ENCODE measurements around the gene IRF3.
A peak's percentile ranks its signal among the peaks of the same experiment; 100 is the strongest.

Gene IRF3

DNA sequence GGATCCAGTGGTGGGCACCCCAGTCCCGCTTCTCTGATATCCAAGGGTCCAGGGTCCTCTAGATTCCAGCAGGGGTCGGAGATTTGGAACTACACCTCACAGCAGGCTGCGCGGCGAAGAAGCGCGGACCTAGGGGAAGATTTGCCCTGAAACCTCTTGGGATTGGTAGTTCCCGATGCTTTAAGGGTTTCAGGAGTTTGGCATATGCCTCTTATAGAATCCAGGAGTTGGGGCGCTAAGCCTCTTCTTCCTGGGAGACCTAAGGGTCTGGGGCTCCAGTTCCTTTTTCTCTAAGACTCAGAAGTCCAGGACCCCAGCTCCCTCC, 425 bp upstream of the IRF3 start:
- no peak for DNase-seq (ENCODE audit: low read depth)

GRCh38 chr19:49665036-49665350, 664 bp downstream of the IRF3 start:
- no peak for DNase-seq (ENCODE audit: low read depth)

DNA sequence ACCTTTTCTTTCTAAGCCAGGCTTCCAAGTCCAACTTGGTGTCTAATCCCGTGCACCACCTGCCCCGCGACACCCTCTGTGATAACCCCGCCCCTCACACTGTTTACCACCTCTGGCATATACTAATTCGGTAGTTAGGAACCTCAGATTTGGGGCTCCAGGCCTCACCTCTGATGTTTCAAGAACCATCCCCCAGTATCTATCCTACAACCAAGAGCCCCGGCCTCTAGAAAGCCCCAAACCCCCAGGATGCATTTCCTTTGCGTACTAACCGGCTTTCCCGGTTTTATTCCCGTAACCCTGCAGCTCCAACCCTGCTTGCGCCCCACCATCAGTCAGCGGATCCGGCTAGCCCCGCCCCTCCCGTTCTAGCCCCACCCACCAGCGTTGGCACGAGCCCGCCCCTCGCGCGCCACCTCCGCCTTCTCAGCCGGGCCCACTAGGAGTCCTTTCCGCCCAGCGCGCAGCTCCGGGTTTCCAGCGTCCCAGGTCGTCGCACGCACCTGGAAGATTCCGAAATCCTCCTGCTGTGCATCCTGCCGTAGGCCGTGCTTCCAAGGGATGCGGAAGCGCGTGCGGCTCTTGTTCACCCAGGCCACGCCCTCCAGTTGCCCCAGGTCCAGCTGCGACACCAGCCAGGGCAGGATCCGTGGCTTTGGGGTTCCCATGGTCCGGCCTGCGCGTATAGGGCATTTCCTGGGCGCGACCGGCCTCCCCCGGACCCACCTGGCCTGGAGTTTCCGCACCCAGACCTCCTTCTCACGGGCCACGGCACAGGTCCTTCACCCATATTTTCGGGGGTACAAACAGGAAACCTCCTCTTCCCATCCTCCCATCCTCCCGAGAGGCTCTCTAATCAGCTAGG, 1.3 kb downstream of the IRF3 start:
- peak; percentile 89 for DNase-seq (ENCODE audit: low read depth)

- no peak for DNase-seq (ENCODE audit: low read depth)
Measured at GRCh38 chr19:49663224-49663623, 2.4 kb downstream of the IRF3 start.

DNA sequence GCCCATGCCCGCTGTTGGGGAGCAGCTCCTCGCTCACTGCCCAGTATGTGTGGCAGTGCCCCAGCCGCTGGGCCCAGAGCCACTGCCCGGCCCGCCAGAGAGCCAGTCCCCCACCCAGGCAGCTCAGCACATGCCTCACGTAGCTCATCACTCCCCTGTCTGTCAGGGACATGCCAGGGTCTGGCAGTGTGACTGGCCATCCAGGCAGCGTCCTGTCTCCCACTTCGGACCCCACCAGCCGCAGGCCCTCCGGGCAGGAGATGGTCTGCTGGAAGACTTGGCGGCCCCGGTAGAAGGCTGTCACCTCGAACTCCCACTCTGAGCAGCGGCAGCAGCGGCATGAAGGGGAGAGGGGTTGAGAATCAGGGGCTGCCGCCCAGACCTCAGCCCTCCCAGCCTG, 3.6 kb downstream of the IRF3 start:
- DNase-seq (ENCODE audit: low read depth) = no peak

- no peak for DNase-seq (ENCODE audit: low read depth)
Measured at GRCh38 chr19:49660338-49660961, 5.2 kb downstream of the IRF3 start.

DNA sequence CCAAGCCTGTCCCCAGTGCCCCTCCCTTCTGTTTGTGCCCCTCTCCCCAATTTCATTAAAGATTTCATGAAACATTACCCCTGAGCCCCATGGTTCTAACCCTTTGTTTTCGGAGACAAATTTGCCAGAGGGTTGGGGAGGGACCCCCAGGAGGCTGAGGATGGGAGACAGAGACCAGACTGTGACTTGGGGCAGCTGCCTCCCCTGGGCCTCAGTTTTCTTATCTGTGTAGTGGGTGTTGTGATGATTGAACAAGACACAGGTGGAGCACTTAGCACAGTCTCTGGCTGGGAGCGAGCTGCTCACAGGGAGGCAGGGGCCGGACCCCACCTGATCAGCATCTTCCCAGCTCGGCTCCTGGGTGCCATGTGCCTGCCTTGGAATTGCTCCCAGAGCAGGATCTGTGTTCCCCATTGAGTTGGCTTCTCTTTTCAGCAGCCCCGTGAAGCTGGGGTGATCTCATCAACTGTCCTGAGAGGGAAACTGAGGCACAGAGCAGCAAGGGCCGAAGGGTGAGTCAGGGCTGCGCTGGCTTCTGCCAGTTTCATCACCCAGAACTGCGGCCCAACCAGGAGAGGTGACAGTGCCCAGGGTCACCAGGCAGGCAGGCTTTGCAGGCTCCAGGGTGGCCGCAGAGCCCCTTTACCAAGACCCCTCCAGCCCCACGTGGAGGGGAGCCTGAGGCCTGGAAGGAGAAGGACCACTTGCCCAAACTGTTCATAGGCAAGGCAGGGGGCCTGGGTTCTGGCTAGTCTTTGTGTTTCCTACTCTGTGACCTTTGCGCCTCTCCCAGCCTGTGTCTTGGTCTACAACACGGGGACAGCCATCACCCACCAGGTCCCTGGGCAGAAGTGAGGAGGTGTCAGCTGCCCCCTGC, 6.9 kb downstream of the IRF3 start:
- DNase-seq (ENCODE audit: low read depth) = no peak

DNA sequence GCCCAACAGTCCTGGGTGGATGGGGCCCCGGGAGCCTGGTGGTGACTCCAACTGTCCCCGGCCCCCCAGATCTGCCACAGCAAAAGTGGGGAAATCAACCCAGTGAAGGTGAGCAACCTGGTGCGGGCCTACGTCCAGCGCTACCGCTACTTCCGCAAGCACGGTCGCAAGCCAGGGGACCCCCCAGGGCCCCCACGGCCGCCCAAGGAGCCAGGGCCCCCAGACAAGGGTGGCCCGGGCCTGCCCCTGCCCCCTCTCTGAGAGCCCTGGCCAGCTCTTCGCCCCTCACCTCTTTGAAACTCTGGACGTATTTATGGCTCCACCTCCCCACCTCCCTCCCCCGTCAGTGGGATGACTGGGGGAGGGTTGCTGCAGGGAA, 7.5 kb downstream of the IRF3 start:
- no peak for DNase-seq (ENCODE audit: low read depth)

DNA sequence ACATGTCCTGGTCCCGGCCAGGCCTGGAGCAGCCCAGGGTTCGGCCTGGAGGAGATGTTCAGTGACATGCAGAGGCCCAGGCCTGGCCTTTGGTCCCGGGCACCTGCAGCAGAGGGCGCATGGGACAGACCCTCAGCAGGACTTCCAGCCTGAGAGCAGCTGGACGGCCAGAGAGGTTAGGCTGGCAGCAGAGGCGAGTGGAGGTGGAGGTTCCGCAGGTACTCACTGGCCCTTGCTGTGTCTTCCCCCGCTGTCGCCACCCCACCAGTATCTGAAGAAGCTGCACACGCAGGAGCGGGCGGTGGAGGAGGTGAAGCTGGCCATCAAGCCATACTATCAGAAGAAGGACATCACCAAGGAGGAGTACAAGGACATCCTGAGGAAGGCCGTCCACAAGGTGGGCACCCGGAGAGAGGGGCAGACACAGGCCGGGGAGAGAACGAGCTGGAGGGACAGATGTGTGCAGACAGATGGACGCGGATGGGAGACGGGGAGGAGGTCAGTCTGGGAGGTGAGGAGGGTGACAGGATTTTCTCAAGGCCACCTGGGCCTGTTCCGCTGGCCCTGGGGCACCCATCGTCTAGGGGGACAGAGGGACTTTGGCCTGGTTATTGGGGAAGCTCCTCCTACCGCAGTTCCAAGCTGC, 8.0 kb downstream of the IRF3 start:
- DNase-seq (ENCODE audit: low read depth) = no peak

DNA sequence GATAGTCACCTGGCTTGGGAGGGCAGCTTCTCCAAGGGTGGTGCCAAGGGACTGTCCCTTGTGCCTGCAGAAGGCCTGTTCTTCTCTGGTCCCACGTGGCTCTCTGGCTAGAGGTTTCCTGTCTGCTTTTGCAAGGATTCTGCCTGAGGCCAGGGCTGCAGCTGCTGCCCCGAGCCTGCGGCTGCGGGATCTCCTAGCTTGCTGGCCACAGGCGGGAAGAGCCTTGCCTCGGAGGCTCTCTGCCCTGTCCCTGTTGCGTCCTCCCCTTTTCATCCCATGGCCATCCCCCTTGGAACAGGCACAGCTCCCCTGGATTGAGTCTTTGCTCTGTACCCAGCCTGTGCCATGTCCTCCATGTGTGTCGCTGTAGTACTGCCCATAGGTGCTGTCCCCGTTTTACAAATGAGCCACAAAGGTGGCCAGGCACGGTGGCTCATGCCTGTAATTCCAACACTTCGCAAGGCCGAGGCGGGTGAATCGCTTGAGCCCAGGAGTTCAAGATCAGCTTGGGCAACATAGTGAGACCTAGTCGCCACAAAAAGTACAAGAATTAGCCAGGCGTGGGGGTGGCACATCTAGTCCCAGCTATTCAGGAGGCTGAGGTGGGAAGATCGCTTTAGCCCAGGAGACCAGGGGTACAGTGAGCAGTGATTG, 9.1 kb downstream of the IRF3 start:
- no peak for DNase-seq (ENCODE audit: low read depth)

DNA sequence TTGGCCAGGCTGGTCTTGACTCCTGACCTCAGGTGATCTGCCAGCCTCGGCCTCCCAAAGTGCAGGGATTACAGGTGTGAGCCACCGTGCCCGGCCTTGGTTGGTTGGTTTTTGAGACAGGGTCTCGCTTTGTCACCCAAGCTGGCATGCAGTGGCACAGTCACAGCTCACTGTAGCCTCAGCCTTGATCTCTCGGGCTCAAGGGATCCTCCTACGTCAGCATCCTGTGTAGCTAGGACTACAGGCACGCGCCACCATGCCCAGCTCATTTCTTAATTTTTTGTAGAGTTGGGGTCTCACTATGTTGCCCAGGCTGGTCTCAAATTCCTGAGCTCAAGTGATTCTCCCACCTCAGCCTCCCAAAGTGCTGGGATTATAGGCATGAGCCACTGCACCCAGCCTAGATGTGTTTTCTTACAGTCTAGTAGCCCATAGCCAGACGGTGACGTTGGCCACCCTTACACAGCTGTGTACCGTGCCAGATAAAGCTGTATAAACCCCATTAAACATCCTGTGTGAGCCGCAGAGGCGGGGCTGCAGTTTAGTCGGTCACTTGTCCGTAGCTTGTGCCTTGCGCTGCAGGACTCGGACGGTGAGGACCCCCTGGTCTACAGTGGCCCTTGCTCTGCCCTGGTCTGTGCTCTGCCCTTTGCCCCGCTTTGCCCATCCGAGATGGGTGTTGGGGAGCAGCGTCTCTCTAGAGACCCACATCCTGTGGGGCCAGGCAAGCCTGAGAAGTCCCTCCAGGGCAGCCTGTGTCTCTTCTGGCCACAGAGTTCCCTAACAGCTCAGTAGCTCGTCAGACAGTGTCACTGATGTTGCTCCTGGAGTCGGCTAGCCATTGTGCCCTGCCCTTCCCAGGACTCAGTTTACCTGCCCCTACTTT, 9.8 kb downstream of the IRF3 start:
- no peak for DNase-seq (ENCODE audit: low read depth)

DNA sequence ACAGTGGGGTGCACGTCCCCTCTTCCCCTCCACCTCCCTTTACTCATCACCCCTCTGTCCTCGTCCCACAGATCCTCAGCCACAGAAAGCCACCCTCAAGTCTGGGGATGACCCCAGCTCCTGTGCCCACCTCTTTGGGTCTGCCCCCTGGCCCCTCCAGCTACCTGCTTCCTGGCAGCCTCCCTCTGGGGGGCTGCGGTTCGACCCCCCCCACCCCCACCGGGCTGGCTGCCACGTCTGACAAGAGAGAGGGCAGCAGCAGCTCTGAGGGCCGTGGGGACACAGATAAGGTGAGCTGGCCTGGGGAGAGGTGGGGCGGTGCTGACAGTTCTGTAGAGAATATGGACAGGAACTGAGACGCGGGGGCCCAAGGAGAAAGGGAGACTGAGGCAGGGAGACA, 11.1 kb downstream of the IRF3 start:
- no peak for DNase-seq (ENCODE audit: low read depth)

- no peak for DNase-seq (ENCODE audit: low read depth)
Measured at GRCh38 chr19:49653466-49653806, 12.2 kb downstream of the IRF3 start.

- no peak for DNase-seq (ENCODE audit: low read depth)
Measured at GRCh38 chr19:49652551-49653465, 12.8 kb downstream of the IRF3 start.

GRCh38 chr19:49651820-49652550, 13.7 kb downstream of the IRF3 start:
- no peak for DNase-seq (ENCODE audit: low read depth)

- DNase-seq (ENCODE audit: low read depth) = no peak
Measured at GRCh38 chr19:49651029-49651819, 14.4 kb downstream of the IRF3 start.

GRCh38 chr19:49646586-49646985, 19.1 kb downstream of the IRF3 start:
- no peak for DNase-seq (ENCODE audit: low read depth)

DNA sequence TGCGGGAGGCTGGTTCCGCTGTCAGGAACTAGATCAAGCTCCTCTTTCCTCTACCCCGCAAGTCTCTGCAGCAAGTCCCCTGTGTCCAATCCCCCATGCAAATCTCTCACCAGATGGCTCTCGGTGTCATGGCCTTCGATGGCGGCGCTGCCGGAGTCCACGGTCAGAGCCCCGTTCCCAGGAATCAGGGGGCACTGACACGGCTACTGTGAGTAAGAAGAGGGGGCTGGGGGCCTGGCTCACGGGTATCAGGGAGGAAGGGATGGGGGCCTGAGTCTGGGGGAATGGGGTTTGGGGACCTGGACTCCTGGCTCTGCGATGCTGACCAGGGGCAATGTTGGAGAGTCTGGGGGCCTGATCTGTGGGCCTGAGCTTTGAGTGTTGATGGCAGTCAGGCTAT, 19.7 kb downstream of the IRF3 start:
- DNase-seq (ENCODE audit: low read depth) = no peak

- no peak for DNase-seq (ENCODE audit: low read depth)
Measured at GRCh38 chr19:49645592-49645991, 20.1 kb downstream of the IRF3 start.

Data from activated gamma-delta T cell treated with anti-CD3 and anti-CD28 coated beads, Interleukin-2, amount 50 U/mL, for 16 hours (primary cell).